HepG2 (cell line): Measurements from ENCODE around the gene STARD10.

Source experiments
- ONECUT2 ChIP-seq: sonication (generic); formaldehyde crosslinking; IDR thresholded peaks from 2 replicates; pipeline ENCODE4 v1.4.0; 2020; ENCODE audit warnings: missing genetic modification reagents
- PHF5A ChIP-seq: IDR thresholded peaks from one replicate; pipeline ENCODE4 v1.6.1; 2018; ENCODE audit warnings: low read depth, missing genetic modification reagents; ENCODE audit not compliant: unreplicated experiment
- POLR2AphosphoS2 ChIP-seq: IDR thresholded peaks from 2 replicates; pipeline ENCODE4 v1.6.1; 2011; ENCODE audit warnings: low read depth, low read length, improper control_type of control experiment
- STAG1 ChIP-seq: sonication (generic); formaldehyde crosslinking; IDR thresholded peaks from 2 replicates; pipeline ENCODE4 v1.4.0; 2020; ENCODE audit warnings: missing genetic modification reagents
- ZFP36 ChIP-seq: fragments of 150-350 bp; IDR thresholded peaks from 2 replicates; pipeline ENCODE4 v1.6.1; 2018; ENCODE audit warnings: borderline replicate concordance, low read length, low read depth; ENCODE audit not compliant: partially characterized antibody
- ZNF180 ChIP-seq: sonication (generic); formaldehyde crosslinking; IDR thresholded peaks from 2 replicates; pipeline ENCODE4 v1.4.0; 2020; ENCODE audit warnings: low read depth, missing genetic modification reagents, borderline replicate concordance
- ZNF263 ChIP-seq: sonication (generic); formaldehyde crosslinking; IDR thresholded peaks from 2 replicates; pipeline ENCODE4 v1.4.0; 2020; ENCODE audit warnings: missing genetic modification reagents
- TF ChIP-seq, protein P1 (sequence below): sonication (generic); formaldehyde crosslinking; IDR thresholded peaks from 2 replicates; pipeline ENCODE4 v1.8.0; 2023; ENCODE audit warnings: mild to moderate bottlenecking, missing genetic modification reagents
- TF ChIP-seq, protein P2 (sequence below): sonication (generic); formaldehyde crosslinking; IDR thresholded peaks from 2 replicates; pipeline ENCODE4 v1.5.0; 2020; ENCODE audit warnings: mild to moderate bottlenecking, missing genetic modification reagents, moderate library complexity

DNA sequence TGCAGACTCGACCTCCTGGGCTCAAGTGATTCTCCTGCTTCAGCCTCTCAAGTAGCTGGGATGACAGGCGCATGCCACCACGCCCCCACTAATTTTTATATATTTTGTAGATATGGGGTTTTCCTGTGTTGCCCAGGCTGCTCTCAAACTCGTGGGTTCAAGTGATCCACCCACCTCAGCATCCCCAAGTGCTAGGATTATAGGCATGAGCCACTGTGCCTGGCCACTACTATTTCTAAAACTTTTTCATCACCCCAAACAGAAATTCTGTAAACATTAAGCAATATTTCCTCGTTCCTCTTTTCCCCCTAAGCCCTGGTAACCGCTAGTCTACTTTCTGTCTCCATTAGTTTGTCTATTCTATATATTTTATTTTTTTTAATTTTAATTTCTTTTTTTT is 11.4 kb upstream of the STARD10 start:
- TF ChIP-seq POLR2AphosphoS2 (no peak), ZNF263 (CRISPR knock-in tag) (no peak), ZNF180 (CRISPR knock-in tag) (no peak), STAG1 (no peak), PHF5A (CRISPR knock-in tag) (no peak), ZFP36 (no peak), ONECUT2 (no peak)
- TF ChIP-seq, protein P1, sequence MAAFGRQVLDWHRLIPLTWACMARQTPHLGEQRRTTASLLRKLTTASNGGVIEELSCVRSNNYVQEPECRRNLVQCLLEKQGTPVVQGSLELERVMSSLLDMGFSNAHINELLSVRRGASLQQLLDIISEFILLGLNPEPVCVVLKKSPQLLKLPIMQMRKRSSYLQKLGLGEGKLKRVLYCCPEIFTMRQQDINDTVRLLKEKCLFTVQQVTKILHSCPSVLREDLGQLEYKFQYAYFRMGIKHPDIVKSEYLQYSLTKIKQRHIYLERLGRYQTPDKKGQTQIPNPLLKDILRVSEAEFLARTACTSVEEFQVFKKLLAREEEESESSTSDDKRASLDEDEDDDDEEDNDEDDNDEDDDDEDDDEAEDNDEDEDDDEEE (CRISPR knock-in tag), result no peak
- TF ChIP-seq, protein P2, sequence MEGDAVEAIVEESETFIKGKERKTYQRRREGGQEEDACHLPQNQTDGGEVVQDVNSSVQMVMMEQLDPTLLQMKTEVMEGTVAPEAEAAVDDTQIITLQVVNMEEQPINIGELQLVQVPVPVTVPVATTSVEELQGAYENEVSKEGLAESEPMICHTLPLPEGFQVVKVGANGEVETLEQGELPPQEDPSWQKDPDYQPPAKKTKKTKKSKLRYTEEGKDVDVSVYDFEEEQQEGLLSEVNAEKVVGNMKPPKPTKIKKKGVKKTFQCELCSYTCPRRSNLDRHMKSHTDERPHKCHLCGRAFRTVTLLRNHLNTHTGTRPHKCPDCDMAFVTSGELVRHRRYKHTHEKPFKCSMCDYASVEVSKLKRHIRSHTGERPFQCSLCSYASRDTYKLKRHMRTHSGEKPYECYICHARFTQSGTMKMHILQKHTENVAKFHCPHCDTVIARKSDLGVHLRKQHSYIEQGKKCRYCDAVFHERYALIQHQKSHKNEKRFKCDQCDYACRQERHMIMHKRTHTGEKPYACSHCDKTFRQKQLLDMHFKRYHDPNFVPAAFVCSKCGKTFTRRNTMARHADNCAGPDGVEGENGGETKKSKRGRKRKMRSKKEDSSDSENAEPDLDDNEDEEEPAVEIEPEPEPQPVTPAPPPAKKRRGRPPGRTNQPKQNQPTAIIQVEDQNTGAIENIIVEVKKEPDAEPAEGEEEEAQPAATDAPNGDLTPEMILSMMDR, result no peak
